H1 (cell line): Measurements from ENCODE around the gene GRIK4. TPM values are rescaled to one million over a fixed set of nuclear protein-coding genes. Genes with fewer than 3 reads are reported as not detected.

Experiments
- CHD2 ChIP-seq: IDR thresholded peaks from 2 replicates; pipeline ENCODE4 v1.6.1; 2012; ENCODE audit warnings: low read length, improper control_type of control experiment
- CHD7 ChIP-seq: fragments of 300-600 bp; sonication (generic); IDR thresholded peaks from 2 replicates; pipeline ENCODE4 v1.7.1; 2012; ENCODE audit warnings: low read length, moderate library complexity, mild to moderate bottlenecking, inconsistent platforms; ENCODE audit not compliant: insufficient replicate concordance
- KDM4A ChIP-seq: IDR thresholded peaks from one replicate; pipeline ENCODE4 v1.7.1; 2012; ENCODE audit warnings: low read depth, mild to moderate bottlenecking, moderate library complexity, low read length, inconsistent platforms; ENCODE audit not compliant: severe bottlenecking
- NRF1 ChIP-seq: IDR thresholded peaks from 2 replicates; pipeline ENCODE4 v1.6.1; 2011; ENCODE audit warnings: mild to moderate bottlenecking, low read depth, low read length, improper control_type of control experiment
- polyA plus RNA-seq, 7 experiments: library from polyadenylated mRNA; depleted of rRNA in 3 of 7; stranded (reverse) in 5 of 7; unstranded in 2 of 7; fragments of >200 nt in 5 of 7; fragments of 200-250 nt in 2 of 7; gene quantifications; 1 replicate in 5 of 7; 2 replicates in 1 of 7; 4 replicates in 1 of 7; pipeline versions ENCODE4 v1.2.1 to v1.2.3, GENCODE V29; 2011 to 2013; ENCODE audit warnings: missing spikeins in 2 of 7, mixed read lengths in 2 of 7
- total RNA-seq: library from RNA; stranded (reverse); fragmentation: NEBNext Ultra II Directional; extraction: Animal tissue kit (Norgen Biotek cat#: 25700); gene quantifications from 2 replicates; pipeline ENCODE4 v1.2.1, GENCODE V29; 2021

The GRIK4 gene
- total and polyA plus RNA-seq, 2 of the 8 experiments (the other 6 are each of a cell fraction or from before 2014, with no cell fraction given): 1.2 to 2.9 TPM

GRCh38 chr11:120610111-120610510 lies 98.6 kb downstream of the GRIK4 start (continued):
- TF ChIP-seq CHD7: no peak
- TF ChIP-seq KDM4A: no peak
- TF ChIP-seq CHD2: no peak
- TF ChIP-seq NRF1: no peak
